IMR-90 (cell line): ENCODE measurements around the gene ANKRD11. TPM values are rescaled to one million over a fixed set of nuclear protein-coding genes. Genes with fewer than 3 reads are reported as not detected.

Experiments
- ATAC-seq: fragments of 200-7000 bp; cut with Tn5 transposase; 2 replicates; pipeline ENCODE4 v1.9.1; 2020; ENCODE audit warnings: low read depth, mild to moderate bottlenecking, moderate library complexity
- BruUV-seq: library from RNA; stranded (reverse); fragments of 400-500 nt; replicated peaks from 2 replicates; lab custom pipeline; 2021; lab: Mats Ljungman, UMichigan
- CTCF ChIA-PET: fragments of 300-600 bp; formaldehyde crosslinking; extraction: SDS; loops from one replicate; lab custom pipeline; 2021; ENCODE audit warnings: antibody characterized with exemption; lab: Yijun Ruan, JAX
- POLR2A ChIA-PET: fragments of 300-600 bp; sonication (Branson Sonifier 250); formaldehyde crosslinking; loops from one replicate; lab custom pipeline; 2022; ENCODE audit warnings: antibody characterized with exemption; ENCODE audit not compliant: unreplicated experiment; lab: Charles Lee
- DNase-seq: peaks from one replicate; pipeline ENCODE4 v3.0.0; 2013
- H2AFZ ChIP-seq: replicated peaks from 2 replicates; pipeline ENCODE3; 2013; ENCODE audit warnings: low read length, mild to moderate bottlenecking; ENCODE audit not compliant: poor library complexity
- H2AK5ac ChIP-seq: 2 replicates; pipeline ENCODE4 v1.6.1; 2013; ENCODE audit warnings: low read depth, low read length, inconsistent platforms
- H2AK9ac ChIP-seq: replicated peaks from 2 replicates; pipeline ENCODE3; 2013; ENCODE audit warnings: mild to moderate bottlenecking, low read depth, low read length, moderate library complexity; ENCODE audit not compliant: poor library complexity
- H2BK120ac ChIP-seq: 2 replicates; pipeline ENCODE4 v1.6.1; 2013; ENCODE audit warnings: low read depth, low read length, inconsistent platforms
- H2BK15ac ChIP-seq: 3 replicates; pipeline ENCODE4 v1.6.1; 2013; ENCODE audit warnings: low read depth, low read length, inconsistent platforms
- H2BK20ac ChIP-seq: 2 replicates; pipeline ENCODE4 v1.6.1; 2013; ENCODE audit warnings: low read depth, mild to moderate bottlenecking, inconsistent platforms, low read length, moderate library complexity
- H2BK5ac ChIP-seq: 2 replicates; pipeline ENCODE4 v1.6.1; 2013; ENCODE audit warnings: mild to moderate bottlenecking, low read depth, low read length, inconsistent platforms; ENCODE audit not compliant: poor library complexity, severe bottlenecking
- H3K14ac ChIP-seq: replicated peaks from 2 replicates; pipeline ENCODE4 v1.6.1; 2013; ENCODE audit warnings: low read depth, low read length, inconsistent platforms
- H3K18ac ChIP-seq: 2 replicates; pipeline ENCODE4 v1.6.1; 2013; ENCODE audit warnings: low read depth, low read length, control low read depth
- H3K23ac ChIP-seq: 2 replicates; pipeline ENCODE4 v1.6.1; 2013; ENCODE audit warnings: low read depth, low read length, inconsistent platforms
- H3K27ac ChIP-seq: 2 replicates; pipeline ENCODE4 v1.5.1; 2013; ENCODE audit warnings: mild to moderate bottlenecking, control low read depth, low read length; ENCODE audit not compliant: insufficient read depth
- H3K27me3 ChIP-seq: 2 replicates; pipeline ENCODE4 v1.6.1; 2013; ENCODE audit warnings: low read length; ENCODE audit not compliant: control insufficient read depth, insufficient read depth
- H3K36me3 ChIP-seq: 2 replicates; pipeline ENCODE4 v1.6.1; 2013; ENCODE audit warnings: low read length, mixed read lengths; ENCODE audit not compliant: control insufficient read depth, insufficient read depth
- H3K4ac ChIP-seq: 2 replicates; pipeline ENCODE4 v1.6.1; 2013; ENCODE audit warnings: low read depth, low read length, inconsistent platforms
- H3K4me1 ChIP-seq: 2 replicates; pipeline ENCODE4 v1.6.1; 2013; ENCODE audit warnings: low read length, mixed read lengths; ENCODE audit not compliant: control insufficient read depth, insufficient read depth
- H3K4me2 ChIP-seq: 2 replicates; pipeline ENCODE4 v1.6.1; 2013; ENCODE audit warnings: low read depth, mild to moderate bottlenecking, control low read depth, low read length, moderate library complexity
- H3K4me3 ChIP-seq: 2 replicates; pipeline ENCODE4 v1.5.1; 2013; ENCODE audit warnings: low read depth, mild to moderate bottlenecking, control low read depth, low read length, moderate library complexity; ENCODE audit not compliant: insufficient read depth
- H3K56ac ChIP-seq: 2 replicates; pipeline ENCODE4 v1.6.1; 2013; ENCODE audit warnings: low read length, inconsistent platforms; ENCODE audit not compliant: insufficient read depth; ENCODE audit errors: extremely low read depth
- H3K79me1 ChIP-seq, 2 experiments: 2 replicates each; pipeline ENCODE4 v1.6.1; 2013; ENCODE audit warnings: low read length in 2 of 2, inconsistent platforms in 1 of 2, low read depth in 1 of 2
- H3K9ac ChIP-seq: 2 replicates; pipeline ENCODE4 v1.6.1; 2013; ENCODE audit warnings: low read depth, low read length, control low read depth
- H3K9me1 ChIP-seq: 2 replicates; pipeline ENCODE4 v1.6.1; 2013; ENCODE audit warnings: low read length, inconsistent platforms; ENCODE audit not compliant: insufficient read depth
- H3K9me3 ChIP-seq: 2 replicates; pipeline ENCODE4 v1.6.1; 2013; ENCODE audit warnings: low read length; ENCODE audit not compliant: control insufficient read depth, insufficient read depth
- H4K20me1 ChIP-seq: 2 replicates; pipeline ENCODE4 v1.6.1; 2013; ENCODE audit warnings: low read length, inconsistent platforms; ENCODE audit not compliant: insufficient read depth
- H4K5ac ChIP-seq: 2 replicates; pipeline ENCODE4 v1.6.1; 2013; ENCODE audit warnings: mild to moderate bottlenecking, low read depth, low read length, control low read depth
- H4K8ac ChIP-seq, 2 experiments: 2 replicates each; pipeline ENCODE4 v1.6.1; 2013; ENCODE audit warnings: low read depth in 2 of 2, low read length in 2 of 2, control low read depth in 1 of 2, inconsistent platforms in 1 of 2
- H4K91ac ChIP-seq: 2 replicates; pipeline ENCODE4 v1.6.1; 2013; ENCODE audit warnings: low read depth, low read length, inconsistent platforms; ENCODE audit not compliant: insufficient read depth
- CEBPB ChIP-seq: IDR thresholded peaks from 2 replicates; pipeline ENCODE4 v1.6.1; 2012; ENCODE audit warnings: low read depth, low read length, improper control_type of control experiment
- RCOR1 ChIP-seq: IDR thresholded peaks from 2 replicates; pipeline ENCODE4 v1.6.1; 2012; ENCODE audit warnings: mild to moderate bottlenecking, low read length, improper control_type of control experiment; ENCODE audit not compliant: insufficient replicate concordance
- WGBS, 2 experiments: methylation state at CpG; one replicate each; pipeline versions ENCODE4 v1.1.5 to v1.1.7; 2013; ENCODE audit warnings: missing lambda C conversion rate in 2 of 2; ENCODE audit not compliant: insufficient read length in 1 of 2; ENCODE audit errors: extremely low coverage in 2 of 2; 5-methylcytosine and 5-hydroxymethylcytosine counted together
- dilution Hi-C: fragments of 300-500 bp; cut with HindIII; formaldehyde crosslinking; loops from one replicate; pipeline ENCODE4 v1.14.3; 2018; ENCODE audit warnings: low sequenced_read_pairs; ENCODE audit not compliant: unreplicated experiment
- in situ Hi-C: fragments of 300-500 bp; cut with MboI; formaldehyde crosslinking; loops from 3 replicates; pipeline ENCODE4 v1.14.3; 2019; ENCODE audit warnings: low sequenced_read_pairs, inconsistent platforms, mixed read lengths
- intact Hi-C: fragments of 100-400 bp; cut with micrococcal nuclease; formaldehyde crosslinking; loops from 2 replicates; pipeline ENCODE4 v1.10.0; 2022
- polyA plus RNA-seq, 3 experiments: library from polyadenylated mRNA; depleted of rRNA; stranded (reverse); fragments of >200 nt; gene quantifications; 2 replicates each; pipeline ENCODE4 v1.2.3, GENCODE V29; 2012; ENCODE audit warnings: low replicate concordance in 1 of 3
- total RNA-seq: library from RNA; depleted of rRNA; stranded (reverse); fragments of >200 nt; gene quantifications from 2 replicates; pipeline ENCODE4 v1.2.3, GENCODE V29; 2012

ANKRD11 gene
- total and polyA plus RNA-seq, 2 of the 4 experiments (the other 2 are of a cell fraction), result 46.8 to 71.9 TPM

- Histone ChIP-seq H2BK5ac (peak overlapping the region; percentile 50), H3K36me3 (peaks cover 40% of the 10 kb centered on the region), H3K56ac (no peak overlapping the region), H3K18ac (no peak overlapping the region; the same call in 1 of the 2 replicates), H2BK15ac (no peak overlapping the region; the same call in 2 of the 3 replicates), H2AK5ac (peak overlapping the region; percentile 79), H4K5ac (no peak overlapping the region), H3K27ac (peak overlapping the region; percentile 64; the same call in 1 of the 2 replicates), H2AK9ac (no peak overlapping the region), H3K4me1 (peaks cover 22% of the 10 kb centered on the region), H4K8ac (peak overlapping the region in 1 of 2 experiments; percentile 4; a peak in 1 of 4 replicates), H3K9me1 (peaks cover 32% of the 10 kb centered on the region), H3K4ac (peak overlapping the region; percentile 31; the same call in 1 of the 2 replicates), H4K20me1 (peaks cover 78% of the 10 kb centered on the region), H4K91ac (no peak overlapping the region), H3K23ac (0 out of 2 replicates have a peak overlapping the region, but pooled peaks have one; percentile 27), H3K9ac (no peak overlapping the region), H3K14ac (no peak overlapping the region), H3K4me3 (no peak overlapping the region), H2AFZ (peak overlapping the region; percentile 43), H3K27me3 (no peaks in the 10 kb centered on the region), H3K9me3 (0 out of 2 replicates have a peak, but pooled peaks cover 2% of the 10 kb centered on the region), H2BK120ac (peak overlapping the region; percentile 50), H3K79me1 (peaks cover 41 to 83% of the 10 kb centered on the region in 2 experiments), H2BK20ac (no peak overlapping the region), H3K4me2 (no peak overlapping the region)
- dilution Hi-C loops, result no loop called here
- DNase-seq (no peak), ATAC-seq (no peak)
- no CpG with 5 or more reads among the region's 9 CpGs for WGBS, 2 experiments
- in situ Hi-C loops, result no loop called here
- TF ChIP-seq RCOR1 (no peak), CEBPB (peak; percentile 46)
- no TSS peak for BruUV-seq
- CTCF ChIA-PET, result no interaction called here
- intact Hi-C loops, result no loop called here
- POLR2A ChIA-PET, result no interaction called here
These were observed 189.4 kb downstream of the ANKRD11 start for GRCh38 chr16:89300976-89301360.
